AG10803 (cell line): ENCODE measurements around the gene PPM1E.

Source experiments
- DNase-seq: peaks from one replicate; pipeline ENCODE4 v3.0.0; 2010; ENCODE audit warnings: low read depth
- H3K4me3 ChIP-seq: 2 replicates; pipeline ENCODE4 v1.5.1; 2011; ENCODE audit warnings: mild to moderate bottlenecking, low read length, control low read depth
- TF ChIP-seq, protein P1 (sequence below): conservative IDR thresholded peaks from 2 replicates; pipeline ENCODE4 v1.5.1; 2011; ENCODE audit warnings: mild to moderate bottlenecking, low read length, control low read depth, inconsistent platforms

Gene PPM1E

DNA sequence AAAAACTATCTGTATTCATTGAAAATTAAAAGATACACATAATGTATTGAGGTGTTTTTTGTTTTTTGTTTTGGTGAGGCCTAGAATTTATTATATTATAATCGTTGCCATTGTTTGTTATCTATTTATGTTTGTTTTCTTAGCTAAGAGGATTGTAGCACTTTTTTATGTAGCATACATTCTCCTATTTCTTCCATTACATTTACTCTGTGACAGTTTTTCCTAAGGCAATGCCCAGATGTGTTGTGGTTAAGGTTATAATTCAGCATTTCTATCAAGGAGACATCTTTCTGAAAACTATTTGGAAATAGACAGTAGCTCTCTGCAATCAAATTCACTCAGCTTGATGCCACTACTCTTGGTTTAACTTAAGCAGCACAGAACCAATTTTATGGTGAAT is 161.6 kb downstream of the PPM1E start:
- TF ChIP-seq, protein P1, sequence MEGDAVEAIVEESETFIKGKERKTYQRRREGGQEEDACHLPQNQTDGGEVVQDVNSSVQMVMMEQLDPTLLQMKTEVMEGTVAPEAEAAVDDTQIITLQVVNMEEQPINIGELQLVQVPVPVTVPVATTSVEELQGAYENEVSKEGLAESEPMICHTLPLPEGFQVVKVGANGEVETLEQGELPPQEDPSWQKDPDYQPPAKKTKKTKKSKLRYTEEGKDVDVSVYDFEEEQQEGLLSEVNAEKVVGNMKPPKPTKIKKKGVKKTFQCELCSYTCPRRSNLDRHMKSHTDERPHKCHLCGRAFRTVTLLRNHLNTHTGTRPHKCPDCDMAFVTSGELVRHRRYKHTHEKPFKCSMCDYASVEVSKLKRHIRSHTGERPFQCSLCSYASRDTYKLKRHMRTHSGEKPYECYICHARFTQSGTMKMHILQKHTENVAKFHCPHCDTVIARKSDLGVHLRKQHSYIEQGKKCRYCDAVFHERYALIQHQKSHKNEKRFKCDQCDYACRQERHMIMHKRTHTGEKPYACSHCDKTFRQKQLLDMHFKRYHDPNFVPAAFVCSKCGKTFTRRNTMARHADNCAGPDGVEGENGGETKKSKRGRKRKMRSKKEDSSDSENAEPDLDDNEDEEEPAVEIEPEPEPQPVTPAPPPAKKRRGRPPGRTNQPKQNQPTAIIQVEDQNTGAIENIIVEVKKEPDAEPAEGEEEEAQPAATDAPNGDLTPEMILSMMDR: no peak
- no peak for DNase-seq
- no peak overlapping the region for H3K4me3 ChIP-seq

DNA sequence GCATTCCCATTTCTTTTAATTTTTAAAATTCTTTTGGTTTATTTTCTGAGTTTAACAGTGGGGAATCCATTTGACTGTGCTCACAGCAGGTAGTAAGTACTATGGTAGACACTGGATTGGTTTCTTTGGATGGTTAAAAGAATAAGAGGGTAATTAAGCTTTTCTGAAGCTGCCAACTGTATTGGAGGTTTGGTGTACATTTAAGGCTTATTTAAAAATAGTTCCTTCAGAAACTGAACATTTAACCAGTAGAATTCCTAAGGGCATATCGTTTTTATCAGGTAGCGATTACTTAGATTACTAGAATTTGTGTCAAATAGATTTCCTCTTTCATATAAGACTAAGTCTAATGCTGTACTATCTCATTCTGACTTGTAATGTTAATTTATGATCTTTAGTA is 162.4 kb downstream of the PPM1E start:
- no peak overlapping the region for H3K4me3 ChIP-seq
- TF ChIP-seq, protein P1: no peak
- DNase-seq: no peak

DNA sequence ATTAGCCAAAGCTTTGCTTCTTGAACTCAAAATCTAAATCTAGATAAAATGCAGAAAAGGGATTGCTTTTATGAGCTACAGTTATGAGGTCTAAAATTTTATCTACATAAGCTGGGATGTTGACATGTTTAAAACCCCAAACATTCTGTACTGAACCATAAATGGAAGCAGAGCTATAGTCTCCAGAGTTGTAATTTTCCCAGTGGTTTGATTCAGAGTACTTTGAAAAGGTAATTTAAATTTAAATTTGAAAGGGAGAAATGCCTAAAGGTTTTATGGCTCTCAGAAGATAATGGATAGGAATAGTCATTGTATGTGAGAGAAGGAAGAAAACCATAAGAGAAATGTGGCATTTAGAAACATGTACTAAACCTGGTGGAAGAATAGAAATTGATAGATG is 163.2 kb downstream of the PPM1E start:
- no peak for DNase-seq
- H3K4me3 ChIP-seq: no peak overlapping the region
- TF ChIP-seq, protein P1: no peak

DNA sequence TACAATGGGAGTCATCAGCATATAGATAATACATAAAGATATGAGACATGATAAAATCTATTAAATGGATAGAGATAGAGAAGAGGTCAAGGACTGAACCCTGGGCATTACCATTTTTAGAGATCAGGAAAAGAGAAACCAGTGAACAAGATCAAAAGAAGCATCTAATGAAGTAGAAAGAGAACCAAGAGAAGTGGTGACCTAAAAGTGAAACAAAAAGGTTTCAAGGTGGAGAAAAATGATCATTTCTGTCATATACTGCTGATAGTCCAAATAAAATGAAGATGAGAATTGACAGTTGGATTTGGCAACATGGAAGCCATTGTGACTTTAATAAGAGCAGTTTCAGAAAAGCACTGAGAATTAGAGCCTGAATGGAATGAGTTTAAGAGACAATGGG is 165.1 kb downstream of the PPM1E start:
- no peak for DNase-seq
- TF ChIP-seq, protein P1: no peak
- no peak overlapping the region for H3K4me3 ChIP-seq

DNA sequence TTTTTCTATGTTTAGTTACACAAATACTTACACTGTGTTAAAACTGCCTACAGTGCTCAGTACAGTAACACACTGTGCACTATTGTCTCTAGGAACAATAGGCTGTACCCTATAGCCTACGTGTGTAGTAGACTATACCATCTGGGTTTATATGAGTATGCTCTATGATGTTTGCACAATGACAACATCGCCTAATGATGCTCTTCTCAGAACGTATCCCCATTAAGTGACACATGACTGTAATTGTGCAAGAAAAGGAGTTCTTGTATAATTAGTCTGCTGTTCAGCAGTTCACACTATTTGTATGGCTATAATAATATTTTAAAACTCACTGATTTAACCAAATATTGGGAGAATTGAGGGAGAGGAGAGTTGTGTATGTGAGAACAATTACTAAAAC is 177.3 kb downstream of the PPM1E start:
- TF ChIP-seq, protein P1: no peak
- no peak overlapping the region for H3K4me3 ChIP-seq
- DNase-seq: no peak

DNA sequence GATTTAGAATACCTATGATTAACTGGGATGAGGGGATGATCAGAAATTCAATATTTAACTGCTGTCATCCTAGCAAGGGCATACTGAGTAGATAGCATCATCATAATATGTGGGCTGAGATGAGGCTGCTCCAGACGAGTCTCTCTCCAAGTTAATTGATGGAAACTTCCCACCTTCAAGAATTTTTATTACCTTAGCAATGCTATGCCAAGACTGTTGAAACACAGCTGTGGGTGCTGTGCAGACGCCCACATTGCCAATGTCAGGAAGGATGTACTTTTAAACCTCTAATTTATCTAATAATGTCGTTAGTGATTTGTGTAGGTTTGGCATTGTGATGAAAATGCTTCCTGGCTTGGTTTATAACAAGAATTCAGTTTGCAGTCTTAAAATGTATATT is 180.6 kb downstream of the PPM1E start:
- TF ChIP-seq, protein P1: no peak
- H3K4me3 ChIP-seq: no peak overlapping the region
- no peak for DNase-seq

DNA sequence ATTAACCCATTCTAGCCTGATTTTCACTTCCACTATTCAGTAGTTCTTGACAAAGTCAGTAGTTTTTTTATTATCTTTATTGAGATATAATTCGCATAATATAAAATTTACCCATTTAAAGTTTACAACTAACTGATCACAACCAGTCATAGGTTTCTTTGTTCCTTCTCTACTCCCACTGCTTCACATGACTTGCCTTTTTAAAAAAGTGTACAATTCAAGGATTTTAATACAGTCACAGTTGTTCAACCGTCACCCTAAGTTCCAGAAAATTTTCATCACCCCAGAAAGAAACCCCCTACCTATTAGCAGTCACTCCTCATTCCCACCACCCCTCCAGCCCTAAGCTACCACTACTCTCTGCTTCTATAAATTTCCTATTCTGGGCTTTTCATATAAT is 188.5 kb downstream of the PPM1E start:
- H3K4me3 ChIP-seq: no peak overlapping the region
- TF ChIP-seq, protein P1: no peak
- no peak for DNase-seq
